ENCODE results near the gene LCE1D.

LCE1D gene

GRCh38 chr1:152783095-152783494, 13.4 kb upstream of the LCE1D start:
- peaks cover 69% of the 10 kb centered on the region for H3K27me3 Mint-ChIP-seq
- no peaks in the 10 kb centered on the region for H3K9me3 Mint-ChIP-seq
- peak; percentile 31 for ATAC-seq
- no peaks in the 10 kb centered on the region for H3K4me1 Mint-ChIP-seq
- H3K4me3 Mint-ChIP-seq: no peak overlapping the region
- H3K27ac Mint-ChIP-seq: no peak overlapping the region
- no peak for DNase-seq

GRCh38 chr1:152786077-152786476, 10.4 kb upstream of the LCE1D start, which contains the start of gene LCE1E:
TSS of gene LCE1E (plus strand) at chr1:152786257. CDS start at chr1:152787300, 1,043 bp downstream.
- no peak for DNase-seq
- no peak within 1 kb of the TSS for H3K27ac Mint-ChIP-seq
- no peaks in the 10 kb centered on the region for H3K4me1 Mint-ChIP-seq
- ATAC-seq: no peak
- H3K27me3 Mint-ChIP-seq: peaks cover 55% of the 10 kb centered on the region
- no peak within 1 kb of the TSS for H3K4me3 Mint-ChIP-seq
- no peaks in the 10 kb centered on the region for H3K9me3 Mint-ChIP-seq

- H3K27me3 Mint-ChIP-seq: peaks cover 27% of the 10 kb centered on the region
- H3K4me3 Mint-ChIP-seq: no peak overlapping the region
- H3K4me1 Mint-ChIP-seq: no peaks in the 10 kb centered on the region
Measured at GRCh38 chr1:152795686-152796085, 835 bp upstream of the LCE1D start.

GRCh38 chr1:152801333-152801732, 4.8 kb downstream of the LCE1D start:
- H3K4me3 Mint-ChIP-seq: no peak overlapping the region
- H3K9me3 Mint-ChIP-seq: no peaks in the 10 kb centered on the region
- no peaks in the 10 kb centered on the region for H3K4me1 Mint-ChIP-seq
- no peak for DNase-seq
- peaks cover 39% of the 10 kb centered on the region for H3K27me3 Mint-ChIP-seq
- no peak for ATAC-seq
- no peak overlapping the region for H3K27ac Mint-ChIP-seq

More at GRCh38 chr1:152795686-152796085, 835 bp upstream of the LCE1D start:
- DNase-seq (no peak), ATAC-seq (no peak)
- Mint-ChIP-seq H3K27ac (no peak overlapping the region), H3K9me3 (no peaks in the 10 kb centered on the region)

- no peak for DNase-seq
- no peaks in the 10 kb centered on the region for H3K9me3 Mint-ChIP-seq
Measured at GRCh38 chr1:152806576-152806975, 10.1 kb downstream of the LCE1D start, which contains the start of gene LCE1C. TSS of gene LCE1C (minus strand) at chr1:152806651. CDS start at chr1:152805478, 1,173 bp downstream.

GRCh38 chr1:152811050-152811449, 14.5 kb downstream of the LCE1D start:
- no peaks in the 10 kb centered on the region for H3K4me1 Mint-ChIP-seq
- peak overlapping the region in 1 of 2 donors; percentile 20 for H3K27ac Mint-ChIP-seq
- DNase-seq: no peak
- H3K4me3 Mint-ChIP-seq: no peak overlapping the region
- no peaks in the 10 kb centered on the region for H3K9me3 Mint-ChIP-seq
- no peak for ATAC-seq
- no peaks in the 10 kb centered on the region for H3K27me3 Mint-ChIP-seq

More at GRCh38 chr1:152806576-152806975, 10.1 kb downstream of the LCE1D start, which contains the start of gene LCE1C:
- Mint-ChIP-seq H3K4me1 (no peaks in the 10 kb centered on the region), H3K27me3 (peaks cover 11% of the 10 kb centered on the region), H3K4me3 (no peak within 1 kb of the TSS), H3K27ac (peak within 1 kb of the TSS in 1 of 2 donors; percentile 49)
- no peak for ATAC-seq

GRCh38 chr1:152811671-152812070, 15.2 kb downstream of the LCE1D start, which contains the start of gene LCE1B:
TSS of gene LCE1B (plus strand) at chr1:152811971. CDS start at chr1:152812447, 476 bp downstream.
- no peaks in the 10 kb centered on the region for H3K4me1 Mint-ChIP-seq
- DNase-seq (no peak), ATAC-seq (no peak)
- H3K27ac Mint-ChIP-seq: peak within 1 kb of the TSS; percentile 20 to 40
- no peaks in the 10 kb centered on the region for H3K9me3 Mint-ChIP-seq
- no peaks in the 10 kb centered on the region for H3K27me3 Mint-ChIP-seq
- no peak within 1 kb of the TSS for H3K4me3 Mint-ChIP-seq

- no peak for DNase-seq
- H3K9me3 Mint-ChIP-seq: no peaks in the 10 kb centered on the region
- no peak overlapping the region for H3K4me3 Mint-ChIP-seq
- peaks cover 7% of the 10 kb centered on the region for H3K27me3 Mint-ChIP-seq
- no peak for ATAC-seq
- H3K27ac Mint-ChIP-seq: no peak overlapping the region
- no peaks in the 10 kb centered on the region for H3K4me1 Mint-ChIP-seq
Measured at GRCh38 chr1:152817309-152817708, 20.8 kb downstream of the LCE1D start.

- Mint-ChIP-seq H3K9me3 (no peaks in the 10 kb centered on the region), H3K27ac (no peak overlapping the region), H3K27me3 (peaks cover 36% of the 10 kb centered on the region), H3K4me1 (no peaks in the 10 kb centered on the region), H3K4me3 (no peak overlapping the region)
- ATAC-seq (no peak), DNase-seq (no peak)
Measured at GRCh38 chr1:152823294-152823693, 26.8 kb downstream of the LCE1D start.

- Mint-ChIP-seq H3K4me3 (no peak overlapping the region), H3K27me3 (peaks cover 50% of the 10 kb centered on the region), H3K27ac (no peak overlapping the region), H3K4me1 (no peaks in the 10 kb centered on the region), H3K9me3 (no peaks in the 10 kb centered on the region)
- ATAC-seq: no peak
- DNase-seq: no peak
Measured at GRCh38 chr1:152824964-152825363, 28.4 kb downstream of the LCE1D start.

- DNase-seq (no peak), ATAC-seq (no peak)
- H3K9me3 Mint-ChIP-seq: peaks cover 0 to 5% of the 10 kb centered on the region in 2 donors
- H3K4me1 Mint-ChIP-seq: no peaks in the 10 kb centered on the region
- H3K27me3 Mint-ChIP-seq: peaks cover 49% of the 10 kb centered on the region
- no peak within 1 kb of the TSS for H3K27ac Mint-ChIP-seq
- no peak within 1 kb of the TSS for H3K4me3 Mint-ChIP-seq
Measured at GRCh38 chr1:152827173-152827572, 30.7 kb downstream of the LCE1D start, which contains the start of gene LCE1A. TSS of gene LCE1A (plus strand) at chr1:152827473. CDS start at chr1:152827473, 0 bp downstream.

- H3K4me3 Mint-ChIP-seq: no peak overlapping the region
- H3K9me3 Mint-ChIP-seq: no peaks in the 10 kb centered on the region
- no peaks in the 10 kb centered on the region for H3K4me1 Mint-ChIP-seq
- DNase-seq: no peak
- peaks cover 18% of the 10 kb centered on the region for H3K27me3 Mint-ChIP-seq
- no peak for ATAC-seq
- no peak overlapping the region for H3K27ac Mint-ChIP-seq
Measured at GRCh38 chr1:152836870-152837269, 40.3 kb downstream of the LCE1D start.

GRCh38 chr1:152842556-152842955, 46.0 kb downstream of the LCE1D start, which contains the start of gene LCE6A:
TSS of gene LCE6A (plus strand) at chr1:152842856. CDS start at chr1:152843521, 665 bp downstream.
- Mint-ChIP-seq H3K27ac (no peak within 1 kb of the TSS), H3K9me3 (no peaks in the 10 kb centered on the region), H3K4me1 (no peaks in the 10 kb centered on the region), H3K27me3 (peaks cover 18% of the 10 kb centered on the region), H3K4me3 (no peak within 1 kb of the TSS)
- no peak for DNase-seq
- ATAC-seq: no peak
